HepG2 (cell line): ENCODE results near the gene DAB2IP. TPM values are rescaled to one million over a fixed set of nuclear protein-coding genes. Genes with fewer than 3 reads are reported as not detected.
A peak's percentile ranks its signal among the peaks of the same experiment; 100 is the strongest.

ENCODE experiments used
- ELF3 ChIP-seq: IDR thresholded peaks from 2 replicates; pipeline ENCODE4 v1.6.1; 2016; ENCODE audit warnings: missing genetic modification reagents, missing compliant biosample characterization
- MTA1 ChIP-seq: sonication (generic); formaldehyde crosslinking; IDR thresholded peaks from 2 replicates; pipeline ENCODE4 v1.4.0; 2020; ENCODE audit warnings: missing genetic modification reagents, mild to moderate bottlenecking, borderline replicate concordance
- TOE1 ChIP-seq: sonication (generic); formaldehyde crosslinking; IDR thresholded peaks from 2 replicates; pipeline ENCODE4 v1.4.0; 2020; ENCODE audit warnings: mild to moderate bottlenecking, missing genetic modification reagents
- ZNF383 ChIP-seq: sonication (generic); formaldehyde crosslinking; IDR thresholded peaks from 2 replicates; pipeline ENCODE4 v1.4.0; 2020; ENCODE audit warnings: missing genetic modification reagents, mild to moderate bottlenecking, borderline replicate concordance
- ZNF703 ChIP-seq: sonication (generic); formaldehyde crosslinking; IDR thresholded peaks from 2 replicates; pipeline ENCODE4 v1.5.1; 2020; ENCODE audit warnings: missing genetic modification reagents, mild to moderate bottlenecking, moderate library complexity, borderline replicate concordance
- ZNF788 ChIP-seq: sonication (generic); formaldehyde crosslinking; IDR thresholded peaks from 2 replicates; pipeline ENCODE4 v1.5.0; 2020; ENCODE audit warnings: mild to moderate bottlenecking, missing genetic modification reagents, borderline replicate concordance
- ZNF83 ChIP-seq: sonication (generic); formaldehyde crosslinking; IDR thresholded peaks from 2 replicates; pipeline ENCODE4 v1.4.0; 2020; ENCODE audit warnings: missing genetic modification reagents, mild to moderate bottlenecking, borderline replicate concordance
- polyA plus RNA-seq, 8 experiments: library from polyadenylated mRNA; depleted of rRNA in 3 of 8; stranded (reverse) in 7 of 8; unstranded in 1 of 8; fragments of >200 nt; fragmentation: Illumina TruSeq in 4 of 8; extraction: Trizol in 4 of 8; gene quantifications; 2 replicates each; pipeline versions ENCODE4 v1.2.1 to v1.2.3, GENCODE V29; 2011 to 2016; ENCODE audit warnings: low read depth in 4 of 8, missing spikeins in 1 of 8, mixed read lengths in 1 of 8; ENCODE audit not compliant: insufficient read depth in 1 of 8
- total RNA-seq, 5 experiments: library from RNA; depleted of rRNA; stranded (reverse); fragments of >200 nt; fragmentation: Illumina TruSeq; extraction: Trizol; gene quantifications; 2 replicates each; pipeline ENCODE4 v1.2.3, GENCODE V29; 2016; ENCODE audit warnings: low read depth in 1 of 5
- TF ChIP-seq, protein P1 (sequence below): sonication (generic); formaldehyde crosslinking; IDR thresholded peaks from 2 replicates; pipeline ENCODE4 v1.5.1; 2020; ENCODE audit warnings: mild to moderate bottlenecking, missing genetic modification reagents, moderate library complexity
- TF ChIP-seq, protein P2 (sequence below): sonication (generic); formaldehyde crosslinking; IDR thresholded peaks from 2 replicates; pipeline ENCODE4 v1.4.0; 2020; ENCODE audit warnings: mild to moderate bottlenecking, missing genetic modification reagents, borderline replicate concordance
- TF ChIP-seq, protein P3 (sequence below): sonication (generic); formaldehyde crosslinking; IDR thresholded peaks from 2 replicates; pipeline ENCODE4 v1.4.0; 2020; ENCODE audit warnings: missing genetic modification reagents
- TF ChIP-seq, protein P4 (sequence below): sonication (generic); formaldehyde crosslinking; IDR thresholded peaks from 2 replicates; pipeline ENCODE4 v1.5.1; 2020; ENCODE audit warnings: mild to moderate bottlenecking, missing genetic modification reagents, borderline replicate concordance

DAB2IP gene
- total and polyA plus RNA-seq, 2 of the 13 experiments (the other 11 are each of a cell fraction or from before 2014, with no cell fraction given), result 25.3 to 37.9 TPM

DNA sequence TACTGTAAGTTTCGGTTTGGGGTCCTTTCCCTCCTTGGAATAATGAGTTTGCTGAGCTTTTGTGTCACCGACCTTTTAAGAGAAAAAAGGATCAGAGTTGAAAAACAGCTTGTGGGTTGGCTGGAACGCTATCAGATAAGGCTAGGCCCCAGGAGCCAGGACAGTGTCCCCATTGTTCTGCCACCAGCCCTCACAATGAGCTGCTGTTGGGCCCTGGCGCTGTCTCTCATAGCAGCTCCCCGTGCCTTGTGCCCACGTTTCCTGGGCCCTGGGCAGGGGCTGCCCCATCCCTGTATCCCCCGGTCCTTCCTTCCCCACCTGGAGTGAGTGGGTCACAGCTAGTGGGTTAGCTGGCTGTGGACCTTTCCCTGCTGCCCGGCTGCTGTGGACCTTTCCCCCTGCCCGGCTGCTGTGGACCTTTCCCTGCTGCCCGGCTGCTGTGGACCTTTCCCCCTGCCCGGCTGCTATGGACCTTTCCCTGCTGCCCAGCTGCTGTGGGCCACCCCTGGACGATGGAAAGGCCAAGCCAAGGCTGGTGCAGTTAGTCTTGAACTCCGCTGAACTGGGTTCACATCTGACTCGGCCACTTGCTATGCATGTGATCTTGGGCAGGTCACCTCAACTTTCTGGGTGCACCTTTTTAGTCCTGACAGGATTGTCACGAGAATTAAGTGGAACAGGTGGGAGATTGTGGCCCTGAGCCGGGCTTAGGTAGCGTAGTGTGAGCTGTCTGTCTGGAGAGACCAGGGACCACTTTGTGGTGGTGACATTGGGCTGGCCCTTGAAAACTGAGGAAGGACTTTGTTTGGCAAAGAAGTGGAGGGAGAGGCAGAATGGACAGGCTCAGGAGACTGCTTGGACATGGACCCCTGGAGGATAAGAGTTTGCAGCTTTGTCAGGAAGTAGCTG is 99.5 kb downstream of the DAB2IP start (continued):
- TF ChIP-seq, protein P1, sequence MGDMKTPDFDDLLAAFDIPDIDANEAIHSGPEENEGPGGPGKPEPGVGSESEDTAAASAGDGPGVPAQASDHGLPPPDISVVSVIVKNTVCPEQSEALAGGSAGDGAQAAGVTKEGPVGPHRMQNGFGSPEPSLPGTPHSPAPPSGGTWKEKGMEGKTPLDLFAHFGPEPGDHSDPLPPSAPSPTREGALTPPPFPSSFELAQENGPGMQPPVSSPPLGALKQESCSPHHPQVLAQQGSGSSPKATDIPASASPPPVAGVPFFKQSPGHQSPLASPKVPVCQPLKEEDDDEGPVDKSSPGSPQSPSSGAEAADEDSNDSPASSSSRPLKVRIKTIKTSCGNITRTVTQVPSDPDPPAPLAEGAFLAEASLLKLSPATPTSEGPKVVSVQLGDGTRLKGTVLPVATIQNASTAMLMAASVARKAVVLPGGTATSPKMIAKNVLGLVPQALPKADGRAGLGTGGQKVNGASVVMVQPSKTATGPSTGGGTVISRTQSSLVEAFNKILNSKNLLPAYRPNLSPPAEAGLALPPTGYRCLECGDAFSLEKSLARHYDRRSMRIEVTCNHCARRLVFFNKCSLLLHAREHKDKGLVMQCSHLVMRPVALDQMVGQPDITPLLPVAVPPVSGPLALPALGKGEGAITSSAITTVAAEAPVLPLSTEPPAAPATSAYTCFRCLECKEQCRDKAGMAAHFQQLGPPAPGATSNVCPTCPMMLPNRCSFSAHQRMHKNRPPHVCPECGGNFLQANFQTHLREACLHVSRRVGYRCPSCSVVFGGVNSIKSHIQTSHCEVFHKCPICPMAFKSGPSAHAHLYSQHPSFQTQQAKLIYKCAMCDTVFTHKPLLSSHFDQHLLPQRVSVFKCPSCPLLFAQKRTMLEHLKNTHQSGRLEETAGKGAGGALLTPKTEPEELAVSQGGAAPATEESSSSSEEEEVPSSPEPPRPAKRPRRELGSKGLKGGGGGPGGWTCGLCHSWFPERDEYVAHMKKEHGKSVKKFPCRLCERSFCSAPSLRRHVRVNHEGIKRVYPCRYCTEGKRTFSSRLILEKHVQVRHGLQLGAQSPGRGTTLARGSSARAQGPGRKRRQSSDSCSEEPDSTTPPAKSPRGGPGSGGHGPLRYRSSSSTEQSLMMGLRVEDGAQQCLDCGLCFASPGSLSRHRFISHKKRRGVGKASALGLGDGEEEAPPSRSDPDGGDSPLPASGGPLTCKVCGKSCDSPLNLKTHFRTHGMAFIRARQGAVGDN, result peak; percentile 93
- TF ChIP-seq ZNF383 (CRISPR knock-in tag) (no peak), MTA1 (CRISPR knock-in tag) (peak; percentile 84; the same call in 1 of the 2 replicates), TOE1 (CRISPR knock-in tag) (no peak), ZNF703 (CRISPR knock-in tag) (no peak), ZNF788 (CRISPR knock-in tag) (peak; percentile 88; the same call in 1 of the 2 replicates), ZNF83 (CRISPR knock-in tag) (0 out of 2 replicates have a peak, but pooled peaks have one; percentile 64), ELF3 (peak; percentile 50; the same call in 1 of the 2 replicates)
- TF ChIP-seq, protein P2, sequence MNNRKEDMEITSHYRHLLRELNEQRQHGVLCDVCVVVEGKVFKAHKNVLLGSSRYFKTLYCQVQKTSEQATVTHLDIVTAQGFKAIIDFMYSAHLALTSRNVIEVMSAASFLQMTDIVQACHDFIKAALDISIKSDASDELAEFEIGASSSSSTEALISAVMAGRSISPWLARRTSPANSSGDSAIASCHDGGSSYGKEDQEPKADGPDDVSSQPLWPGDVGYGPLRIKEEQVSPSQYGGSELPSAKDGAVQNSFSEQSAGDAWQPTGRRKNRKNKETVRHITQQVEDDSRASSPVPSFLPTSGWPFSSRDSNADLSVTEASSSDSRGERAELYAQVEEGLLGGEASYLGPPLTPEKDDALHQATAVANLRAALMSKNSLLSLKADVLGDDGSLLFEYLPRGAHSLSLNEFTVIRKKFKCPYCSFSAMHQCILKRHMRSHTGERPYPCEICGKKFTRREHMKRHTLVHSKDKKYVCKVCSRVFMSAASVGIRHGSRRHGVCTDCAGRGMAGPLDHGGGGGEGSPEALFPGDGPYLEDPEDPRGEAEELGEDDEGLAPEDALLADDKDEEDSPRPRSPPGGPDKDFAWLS (CRISPR knock-in tag), result no peak
- TF ChIP-seq, protein P3, sequence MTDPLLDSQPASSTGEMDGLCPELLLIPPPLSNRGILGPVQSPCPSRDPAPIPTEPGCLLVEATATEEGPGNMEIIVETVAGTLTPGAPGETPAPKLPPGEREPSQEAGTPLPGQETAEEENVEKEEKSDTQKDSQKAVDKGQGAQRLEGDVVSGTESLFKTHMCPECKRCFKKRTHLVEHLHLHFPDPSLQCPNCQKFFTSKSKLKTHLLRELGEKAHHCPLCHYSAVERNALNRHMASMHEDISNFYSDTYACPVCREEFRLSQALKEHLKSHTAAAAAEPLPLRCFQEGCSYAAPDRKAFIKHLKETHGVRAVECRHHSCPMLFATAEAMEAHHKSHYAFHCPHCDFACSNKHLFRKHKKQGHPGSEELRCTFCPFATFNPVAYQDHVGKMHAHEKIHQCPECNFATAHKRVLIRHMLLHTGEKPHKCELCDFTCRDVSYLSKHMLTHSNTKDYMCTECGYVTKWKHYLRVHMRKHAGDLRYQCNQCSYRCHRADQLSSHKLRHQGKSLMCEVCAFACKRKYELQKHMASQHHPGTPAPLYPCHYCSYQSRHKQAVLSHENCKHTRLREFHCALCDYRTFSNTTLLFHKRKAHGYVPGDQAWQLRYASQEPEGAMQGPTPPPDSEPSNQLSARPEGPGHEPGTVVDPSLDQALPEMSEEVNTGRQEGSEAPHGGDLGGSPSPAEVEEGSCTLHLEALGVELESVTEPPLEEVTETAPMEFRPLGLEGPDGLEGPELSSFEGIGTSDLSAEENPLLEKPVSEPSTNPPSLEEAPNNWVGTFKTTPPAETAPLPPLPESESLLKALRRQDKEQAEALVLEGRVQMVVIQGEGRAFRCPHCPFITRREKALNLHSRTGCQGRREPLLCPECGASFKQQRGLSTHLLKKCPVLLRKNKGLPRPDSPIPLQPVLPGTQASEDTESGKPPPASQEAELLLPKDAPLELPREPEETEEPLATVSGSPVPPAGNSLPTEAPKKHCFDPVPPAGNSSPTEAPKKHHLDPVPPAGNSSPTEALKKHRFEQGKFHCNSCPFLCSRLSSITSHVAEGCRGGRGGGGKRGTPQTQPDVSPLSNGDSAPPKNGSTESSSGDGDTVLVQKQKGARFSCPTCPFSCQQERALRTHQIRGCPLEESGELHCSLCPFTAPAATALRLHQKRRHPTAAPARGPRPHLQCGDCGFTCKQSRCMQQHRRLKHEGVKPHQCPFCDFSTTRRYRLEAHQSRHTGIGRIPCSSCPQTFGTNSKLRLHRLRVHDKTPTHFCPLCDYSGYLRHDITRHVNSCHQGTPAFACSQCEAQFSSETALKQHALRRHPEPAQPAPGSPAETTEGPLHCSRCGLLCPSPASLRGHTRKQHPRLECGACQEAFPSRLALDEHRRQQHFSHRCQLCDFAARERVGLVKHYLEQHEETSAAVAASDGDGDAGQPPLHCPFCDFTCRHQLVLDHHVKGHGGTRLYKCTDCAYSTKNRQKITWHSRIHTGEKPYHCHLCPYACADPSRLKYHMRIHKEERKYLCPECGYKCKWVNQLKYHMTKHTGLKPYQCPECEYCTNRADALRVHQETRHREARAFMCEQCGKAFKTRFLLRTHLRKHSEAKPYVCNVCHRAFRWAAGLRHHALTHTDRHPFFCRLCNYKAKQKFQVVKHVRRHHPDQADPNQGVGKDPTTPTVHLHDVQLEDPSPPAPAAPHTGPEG (CRISPR knock-in tag), result no peak
- TF ChIP-seq, protein P4, sequence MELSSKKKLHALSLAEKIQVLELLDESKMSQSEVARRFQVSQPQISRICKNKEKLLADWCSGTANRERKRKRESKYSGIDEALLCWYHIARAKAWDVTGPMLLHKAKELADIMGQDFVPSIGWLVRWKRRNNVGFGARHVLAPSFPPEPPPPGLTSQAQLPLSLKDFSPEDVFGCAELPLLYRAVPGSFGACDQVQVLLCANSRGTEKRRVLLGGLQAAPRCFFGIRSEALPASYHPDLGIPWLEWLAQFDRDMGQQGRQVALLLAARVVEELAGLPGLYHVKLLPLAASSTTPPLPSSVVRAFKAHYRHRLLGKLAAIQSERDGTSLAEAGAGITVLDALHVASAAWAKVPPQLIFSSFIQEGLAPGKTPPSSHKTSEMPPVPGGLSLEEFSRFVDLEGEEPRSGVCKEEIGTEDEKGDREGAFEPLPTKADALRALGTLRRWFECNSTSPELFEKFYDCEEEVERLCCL (CRISPR knock-in tag), result no peak
